NCI-H345 treated with DMSO at 0.1 percent for 48 hours (cell line): ENCODE results near the gene RAD51B.

ENCODE experiments used
- DNase-seq: peaks from one replicate; lab custom pipeline; 2025; ENCODE audit not compliant: unreplicated experiment; lab: John Stamatoyannopoulos, UW

RAD51B gene

GRCh38 chr14:68373124-68373646 is 553.6 kb downstream of the RAD51B start:
- no peak for DNase-seq

DNA sequence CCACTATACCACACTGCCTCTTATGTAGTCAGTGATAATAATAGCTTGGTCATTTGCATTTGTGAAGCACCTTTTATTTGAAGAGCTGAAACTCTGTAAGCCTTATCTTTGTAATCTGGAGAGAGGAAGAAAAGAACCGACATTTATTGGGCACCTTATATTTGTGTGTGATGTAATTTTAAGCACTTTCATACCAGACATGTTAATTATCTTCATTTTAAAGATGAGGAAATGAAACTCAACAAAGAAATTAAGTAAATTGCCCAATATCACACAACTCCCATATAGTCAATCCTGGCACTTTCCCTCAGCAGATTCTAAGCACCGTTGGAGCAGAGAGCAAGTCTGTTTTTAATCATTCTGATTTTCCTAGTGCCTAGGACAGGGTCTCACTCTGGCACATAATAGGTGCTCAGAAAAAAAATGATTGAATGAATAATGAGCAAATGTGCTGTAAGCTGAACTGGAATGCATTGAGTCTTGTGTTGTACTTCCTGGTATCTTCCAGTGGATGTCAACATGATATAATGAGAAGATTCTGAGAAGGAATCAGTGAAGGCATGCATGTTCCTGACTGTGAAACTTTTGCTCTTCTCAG is 554.4 kb downstream of the RAD51B start:
- no peak for DNase-seq

GRCh38 chr14:68374682-68375081 is 555.1 kb downstream of the RAD51B start:
- no peak for DNase-seq

- no peak for DNase-seq
Measured at GRCh38 chr14:68375376-68375775, 555.8 kb downstream of the RAD51B start.

GRCh38 chr14:68376067-68376779 is 556.6 kb downstream of the RAD51B start:
- DNase-seq = no peak

DNA sequence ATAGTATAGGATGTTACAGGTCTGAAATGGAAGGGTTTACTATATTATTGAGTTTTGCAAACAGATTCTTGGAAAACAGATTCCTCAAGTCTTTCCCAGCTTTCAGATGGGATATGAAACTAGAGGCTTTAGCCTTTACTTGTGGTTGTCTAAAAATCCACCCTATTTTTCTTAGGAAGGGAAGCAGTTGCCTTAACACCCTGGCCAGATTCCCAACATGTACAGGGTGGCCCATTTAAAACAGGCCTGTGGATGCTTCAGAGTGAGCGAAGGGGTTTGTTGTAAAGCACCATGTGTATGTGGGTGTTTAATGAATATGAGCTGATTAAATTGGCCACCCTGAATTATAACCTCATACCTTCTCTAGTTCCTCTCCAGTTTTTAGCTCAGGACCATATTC is 557.4 kb downstream of the RAD51B start:
- no peak for DNase-seq

DNA sequence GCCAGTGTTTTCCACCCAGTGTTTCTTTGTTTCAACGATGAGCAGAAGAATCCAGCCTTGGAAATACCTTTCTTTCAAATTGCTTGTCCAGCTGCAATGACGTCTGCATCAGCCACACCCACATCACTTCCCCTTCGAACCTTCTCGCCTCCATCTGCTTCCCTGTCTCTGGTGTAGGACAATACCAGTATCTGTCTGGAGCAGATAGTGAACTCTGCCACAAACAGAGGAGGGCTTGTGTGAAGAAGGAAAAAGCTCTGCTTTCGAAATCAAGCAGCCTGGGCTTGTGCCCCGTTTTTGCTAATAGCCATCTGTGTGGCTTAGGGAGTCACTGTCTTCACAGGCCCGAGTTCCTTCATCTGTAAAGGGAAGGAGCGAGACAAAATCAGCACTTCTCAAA is 557.9 kb downstream of the RAD51B start:
- no peak for DNase-seq

DNA sequence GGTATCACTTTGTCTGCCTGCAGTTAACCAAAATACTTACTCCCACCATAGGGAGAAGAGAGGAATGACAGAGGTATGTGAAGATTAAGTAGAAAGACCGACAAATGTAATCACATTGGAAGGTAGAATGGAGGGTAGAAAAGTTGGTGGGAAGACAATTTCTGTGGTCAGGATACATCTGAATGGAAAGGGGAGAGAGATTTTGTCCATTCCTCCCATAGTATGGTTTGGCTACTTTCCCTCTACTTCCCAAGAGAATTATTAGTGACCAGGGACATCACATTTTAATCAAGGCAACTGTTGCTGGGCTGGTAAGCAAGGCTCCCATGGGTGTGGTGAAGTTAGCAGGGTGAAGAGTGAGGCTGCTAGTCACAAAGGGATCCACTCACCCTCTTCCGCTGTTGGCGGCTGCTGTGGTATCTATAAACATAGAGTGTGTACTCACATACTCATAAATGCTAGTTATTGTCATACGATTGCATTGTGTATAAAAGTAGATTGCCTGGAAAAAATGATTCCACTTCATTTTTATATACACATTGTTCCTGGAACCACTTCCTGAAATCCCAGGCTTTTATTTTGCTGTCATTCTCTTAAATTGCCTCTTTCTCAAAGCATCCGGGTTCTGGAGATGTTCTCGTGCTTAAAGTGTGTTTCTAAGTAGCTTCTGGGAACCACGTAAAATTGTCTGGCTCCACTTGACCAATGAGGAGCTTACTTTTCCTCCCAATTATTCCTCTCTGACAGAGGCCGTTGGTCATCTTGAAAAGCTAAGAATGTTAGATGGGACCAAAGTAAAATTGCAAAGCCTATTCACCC is 560.1 kb downstream of the RAD51B start:
- DNase-seq = no peak

- no peak for DNase-seq
Measured at GRCh38 chr14:68380329-68380741, 560.8 kb downstream of the RAD51B start.

DNA sequence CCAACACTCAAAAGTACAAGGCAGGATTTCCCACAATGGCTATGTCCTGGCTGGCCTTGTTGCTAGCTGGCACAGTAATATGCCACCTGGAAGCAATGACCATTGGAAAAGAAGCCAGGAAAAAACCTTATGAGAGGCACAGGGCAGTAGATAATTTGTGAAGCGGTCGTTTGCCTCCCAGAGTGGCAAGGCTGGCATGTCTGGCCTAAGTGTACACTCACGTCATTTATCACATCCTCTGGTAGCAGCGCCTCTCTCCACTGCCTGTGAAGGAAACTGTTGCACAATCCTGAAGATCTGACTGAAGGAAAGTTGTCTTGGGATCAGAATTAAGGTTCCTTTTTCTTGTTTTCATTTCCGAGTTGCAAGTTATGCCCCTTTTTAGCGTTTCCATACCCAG is 564.8 kb downstream of the RAD51B start:
- DNase-seq = no peak

DNA sequence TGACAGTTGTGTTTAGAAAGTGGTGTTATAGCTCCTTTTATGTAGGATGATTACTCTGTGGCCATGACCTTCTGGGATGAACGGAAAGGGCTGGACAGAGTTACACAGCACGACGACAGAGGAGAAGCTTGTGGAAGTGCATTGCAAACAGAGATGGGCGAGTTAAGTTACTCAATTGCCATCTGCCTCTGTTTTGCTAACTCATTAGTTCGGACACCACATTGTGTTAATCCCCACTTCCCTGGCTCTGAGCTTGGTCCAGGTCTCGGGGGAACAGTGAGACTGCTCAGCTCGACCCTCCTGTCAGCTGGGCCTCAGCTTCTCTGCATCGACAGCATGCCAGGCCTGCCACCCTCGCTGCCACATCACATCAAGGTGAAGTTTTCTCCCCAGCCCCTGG is 565.3 kb downstream of the RAD51B start:
- no peak for DNase-seq

GRCh38 chr14:68386446-68386845 is 566.9 kb downstream of the RAD51B start:
- DNase-seq = no peak

GRCh38 chr14:68386950-68387779 is 567.6 kb downstream of the RAD51B start:
- DNase-seq = no peak

DNA sequence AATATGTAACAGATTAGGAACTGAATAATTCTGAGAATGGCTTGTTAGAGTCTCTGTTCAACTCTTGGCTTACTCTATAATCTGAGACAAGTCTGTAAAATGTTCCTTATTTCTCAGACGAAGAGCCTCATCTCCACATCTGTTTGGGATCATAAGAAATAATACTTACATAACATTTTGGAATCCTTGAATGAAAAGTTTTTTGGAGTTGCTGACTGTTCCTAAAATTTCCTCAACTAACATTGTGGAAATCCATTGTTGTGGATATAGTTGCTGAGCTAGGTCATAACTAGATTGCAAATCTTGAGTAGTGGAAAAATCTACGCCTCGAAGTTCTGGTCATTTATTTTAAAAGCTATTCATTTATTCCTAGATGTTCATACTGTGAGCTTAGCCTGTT is 570.4 kb downstream of the RAD51B start:
- DNase-seq = no peak

DNA sequence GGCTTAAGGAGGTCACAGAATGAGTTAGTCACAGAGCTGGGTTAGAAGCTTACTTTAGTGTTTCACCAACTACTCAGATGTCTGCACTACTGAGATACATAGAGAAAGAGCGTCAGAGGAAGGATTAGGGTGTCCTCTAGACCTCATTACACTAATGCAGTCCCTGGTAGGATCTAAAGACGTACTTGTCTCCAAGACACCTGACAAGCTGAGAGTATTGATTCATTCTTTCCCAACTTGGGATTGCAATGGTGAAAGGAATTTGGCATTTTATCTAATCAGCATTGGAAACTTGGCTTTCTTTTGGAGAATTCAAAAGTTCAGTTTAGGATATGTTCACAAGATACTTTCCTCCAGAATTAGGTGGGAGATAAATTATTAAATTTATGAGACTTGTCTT is 571.2 kb downstream of the RAD51B start:
- no peak for DNase-seq

- DNase-seq = no peak
Measured at GRCh38 chr14:68391311-68392014, 571.9 kb downstream of the RAD51B start.

DNA sequence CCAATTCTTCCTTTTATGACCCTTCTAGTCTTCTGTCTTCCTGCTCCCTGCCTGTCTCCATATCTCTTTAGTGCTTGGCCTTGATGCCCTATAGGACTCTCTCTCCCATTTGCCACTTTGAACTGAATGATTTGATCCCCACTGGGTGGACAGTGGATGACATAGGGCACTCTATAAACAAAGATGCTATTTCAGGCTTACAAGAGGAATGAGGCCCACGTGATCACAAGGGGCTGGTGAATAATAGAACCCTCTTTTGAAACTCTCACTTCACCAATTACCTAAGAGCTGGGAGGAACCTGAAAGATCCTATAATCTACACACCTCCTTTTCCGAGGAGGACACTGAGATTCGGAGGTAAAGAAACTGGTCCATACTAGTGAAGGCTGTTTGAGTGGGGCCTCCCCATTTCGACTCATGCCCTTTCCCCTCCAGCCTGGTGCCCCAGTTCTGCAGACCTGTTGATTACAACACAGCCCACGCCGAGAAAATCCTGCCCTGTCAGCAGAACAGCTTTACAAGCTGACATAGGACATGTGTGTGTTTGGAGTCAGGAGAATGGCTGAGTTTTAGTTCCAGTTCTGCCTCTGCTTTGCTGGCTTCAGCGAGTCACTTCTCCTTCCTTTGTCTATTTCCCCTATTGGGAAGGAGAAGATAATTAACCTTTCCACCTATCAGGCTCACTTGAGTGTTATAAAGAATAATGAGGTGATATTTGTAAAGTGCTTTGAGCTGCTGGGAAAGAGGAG is 573.0 kb downstream of the RAD51B start:
- no peak for DNase-seq

DNA sequence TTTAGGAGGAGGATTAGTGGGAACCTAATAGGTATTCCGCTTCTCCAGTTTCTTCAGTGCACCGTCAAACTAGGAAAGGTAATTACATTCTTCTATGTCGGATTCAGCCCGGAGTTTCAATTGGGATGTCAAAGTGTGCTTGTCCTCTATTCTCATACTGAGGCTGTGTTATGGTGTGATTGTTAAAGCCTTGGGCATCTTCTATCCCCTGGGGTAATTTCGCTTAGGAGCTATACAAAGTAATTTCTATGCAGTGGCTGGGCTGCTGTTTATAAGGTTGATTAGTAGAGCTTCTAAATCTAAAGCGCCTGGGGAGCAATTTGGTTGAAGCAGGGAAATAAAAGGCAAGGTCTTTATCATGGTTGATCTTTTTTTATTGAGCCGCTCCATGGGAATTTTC is 573.7 kb downstream of the RAD51B start:
- DNase-seq = no peak

- DNase-seq = no peak
Measured at GRCh38 chr14:68394118-68394763, 574.7 kb downstream of the RAD51B start.
